GM20431 (cell line): ENCODE data around the gene TCP11L2.

Source experiments
- in situ Hi-C: fragments of 300-500 bp; cut with MseI, MboI; formaldehyde crosslinking; loops from one replicate; pipeline ENCODE4 v1.15.0; 2020; ENCODE audit warnings: low sequenced_read_pairs; ENCODE audit not compliant: unreplicated experiment

The TCP11L2 gene

DNA sequence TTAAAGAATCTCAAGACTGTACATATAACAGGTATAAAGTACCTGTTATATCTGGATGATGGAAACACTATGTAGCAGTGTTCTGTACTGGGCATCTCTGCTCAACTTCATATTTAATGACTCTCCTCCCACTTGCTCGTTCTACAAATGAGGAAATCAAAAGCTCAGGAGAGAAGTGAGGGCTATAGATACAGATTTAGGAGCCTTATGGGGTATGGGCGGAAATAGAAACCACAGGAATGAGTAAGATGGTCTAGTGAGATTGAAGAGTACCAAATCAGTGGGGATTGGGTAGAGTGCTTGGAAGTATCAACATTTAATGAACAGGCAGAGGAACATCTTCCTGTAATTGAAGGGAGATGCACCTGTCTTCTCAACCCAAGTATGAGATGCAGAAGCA is 31.2 kb downstream of the TCP11L2 start:
- in situ Hi-C loops = no loop called here

DNA sequence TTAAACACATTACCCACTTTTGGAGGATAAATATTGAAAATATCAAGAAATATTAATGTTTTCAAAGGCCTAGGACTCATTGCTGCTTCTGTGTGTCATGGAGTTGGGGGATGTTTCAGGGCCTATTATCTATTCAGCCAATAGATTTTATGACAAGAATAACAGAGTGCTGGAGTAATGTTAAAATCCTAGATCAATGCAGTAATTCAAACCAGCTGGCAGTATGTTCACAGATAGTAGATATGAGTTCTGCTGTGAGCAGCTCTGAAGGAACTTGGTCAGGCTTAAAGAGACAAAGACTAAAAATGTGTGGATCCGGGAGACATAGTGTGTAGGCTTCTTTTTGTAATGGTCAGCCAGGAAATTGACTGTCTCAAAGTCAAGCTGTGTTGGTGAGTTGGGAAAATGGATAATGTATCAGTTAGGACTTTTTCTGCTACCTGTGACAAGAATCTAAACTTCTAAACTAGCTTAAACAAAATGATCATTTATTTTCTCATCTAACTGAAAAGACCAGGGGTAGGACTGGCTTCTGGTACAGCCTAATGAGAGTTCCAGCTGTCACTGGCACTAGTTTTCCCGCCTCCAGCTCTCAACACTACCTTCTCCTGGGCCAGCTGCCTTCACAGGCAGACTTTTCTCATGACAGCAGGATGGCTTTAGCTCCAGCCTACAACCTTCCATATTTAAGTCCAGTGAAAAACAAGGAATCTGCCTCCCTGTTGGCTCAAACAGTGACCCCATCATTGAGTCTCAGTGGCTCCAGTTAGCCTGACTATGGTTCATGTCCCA is 38.7 kb downstream of the TCP11L2 start:
- in situ Hi-C loops = no loop called here

DNA sequence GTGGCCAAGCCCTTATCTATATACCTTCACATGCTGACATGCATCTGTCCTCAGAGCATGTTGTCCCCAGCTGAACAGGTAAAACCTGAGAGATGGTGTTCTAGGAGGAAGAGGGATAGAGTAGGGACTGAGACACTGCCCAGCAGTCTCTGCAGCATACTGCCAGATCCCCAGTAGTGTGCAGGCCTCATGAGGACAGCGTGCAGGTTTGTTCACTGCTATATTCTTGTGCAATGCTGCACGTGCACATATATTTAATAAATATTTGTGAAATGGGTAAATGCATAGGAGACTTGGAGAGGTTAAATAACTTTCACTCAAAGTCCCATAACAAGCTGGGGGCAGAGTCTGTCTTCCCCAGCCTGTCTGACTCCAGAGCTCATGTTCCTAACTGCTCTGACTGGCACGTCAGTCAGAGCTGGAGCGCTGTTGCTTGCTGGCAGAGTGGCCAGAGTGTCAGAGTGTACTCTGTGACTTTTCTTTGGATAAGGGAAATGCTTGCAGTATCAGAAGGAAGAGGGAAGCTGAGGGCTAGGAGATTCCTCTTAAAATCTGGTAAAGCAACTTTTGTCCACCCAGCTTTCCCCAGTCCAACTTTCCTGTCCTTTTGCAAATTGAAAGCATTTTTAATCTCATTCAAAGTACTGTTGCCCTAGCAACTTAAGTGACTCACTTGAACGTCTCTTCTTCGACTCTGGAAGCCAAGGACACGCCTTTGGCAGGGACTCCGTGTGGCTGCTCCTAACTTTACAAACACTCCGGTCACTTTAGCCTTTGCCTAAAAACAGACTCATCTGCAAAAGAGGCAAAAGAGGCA is 40.1 kb downstream of the TCP11L2 start:
- in situ Hi-C loops = no loop called here

DNA sequence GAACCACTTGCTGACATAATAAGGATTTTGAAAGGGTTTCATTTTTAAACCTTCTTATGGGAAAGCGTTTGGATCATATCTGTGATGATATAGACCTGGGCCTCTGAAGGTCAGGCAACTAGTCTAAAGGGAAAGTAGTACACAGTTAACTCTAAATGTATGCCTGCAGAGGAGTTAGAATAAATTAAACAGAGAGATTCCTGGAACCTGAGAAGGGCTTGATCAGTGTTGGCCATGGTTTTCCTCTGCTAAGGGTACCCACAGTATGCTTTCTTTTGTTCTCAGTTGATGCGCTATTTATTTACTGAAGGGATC is 40.6 kb downstream of the TCP11L2 start:
- in situ Hi-C loops = no loop called here

DNA sequence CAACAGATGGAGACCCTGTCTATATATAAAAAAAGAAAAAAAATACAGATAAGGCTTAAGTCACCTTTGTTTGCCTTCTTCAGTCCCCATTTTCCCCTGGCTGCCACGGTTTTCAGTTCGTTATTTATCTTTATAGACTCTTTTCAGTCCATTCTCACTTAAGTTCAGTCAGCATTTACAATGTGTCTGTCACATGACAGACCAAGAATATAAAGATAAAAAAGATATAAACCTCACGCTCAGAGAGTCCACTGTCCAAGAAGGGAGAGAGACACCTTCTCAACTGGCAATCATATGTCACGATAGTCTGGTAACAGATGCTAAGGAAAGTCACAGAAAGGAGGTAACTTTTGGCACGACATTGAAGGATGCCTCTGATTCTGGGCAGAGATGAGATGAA is 41.6 kb downstream of the TCP11L2 start:
- in situ Hi-C loops = no loop called here

DNA sequence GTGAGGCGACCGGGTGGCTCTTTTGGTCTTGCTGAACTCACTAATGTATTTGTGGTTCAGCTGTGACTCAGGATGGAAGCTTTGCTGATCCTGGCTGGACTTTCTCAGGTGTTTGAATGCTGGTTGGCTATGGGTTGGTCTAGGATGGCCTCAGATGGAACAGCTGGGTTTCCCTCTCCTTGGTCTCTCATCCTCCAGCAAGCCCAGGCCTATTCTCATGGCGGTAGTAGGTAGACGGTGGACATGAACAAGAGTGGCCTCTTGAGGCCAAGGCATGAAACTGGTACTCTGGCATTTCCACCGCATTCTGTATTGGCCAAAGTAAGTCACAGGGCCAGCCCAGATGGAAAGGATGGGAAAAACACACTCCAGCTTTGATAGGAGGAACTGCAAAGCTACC is 43.2 kb downstream of the TCP11L2 start:
- in situ Hi-C loops = no loop called here

DNA sequence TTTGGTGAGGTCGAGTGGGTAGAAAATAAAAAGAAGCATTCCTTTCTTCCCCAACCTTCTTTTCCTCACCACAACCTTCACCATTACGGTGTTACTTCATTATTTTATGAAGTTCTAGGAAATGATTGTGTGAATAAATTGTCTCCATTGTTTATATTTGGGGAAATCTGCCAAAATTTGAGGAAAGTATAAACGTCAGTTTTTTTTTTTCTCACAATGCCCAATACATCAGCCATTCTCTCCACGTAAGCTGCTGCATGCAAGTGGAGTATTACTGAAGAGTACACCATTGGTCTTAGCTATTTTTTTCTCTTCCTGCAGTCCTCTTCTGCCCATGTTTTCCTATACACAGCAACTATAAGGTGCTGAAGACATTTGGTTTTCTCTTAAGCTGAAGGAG is 45.9 kb downstream of the TCP11L2 start:
- in situ Hi-C loops = no loop called here

DNA sequence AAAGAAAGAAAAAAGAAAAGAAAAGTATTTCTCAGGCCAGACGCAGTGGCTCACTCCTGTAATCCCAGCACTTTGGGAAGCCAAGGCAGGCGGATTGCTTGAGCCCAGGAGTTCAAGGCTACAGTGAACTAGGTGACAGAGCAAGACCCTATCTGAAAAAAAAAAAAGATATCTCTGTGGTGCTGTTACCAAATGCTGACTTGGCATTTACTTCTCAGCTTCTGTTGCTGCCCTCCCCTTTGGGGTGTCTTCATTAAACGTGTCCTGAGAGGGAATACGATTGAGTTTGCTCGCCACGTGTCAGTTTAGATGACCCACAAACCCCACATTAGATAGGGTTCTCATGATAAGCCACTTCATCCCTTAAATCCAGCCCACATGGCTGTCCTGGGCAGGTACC is 50.6 kb downstream of the TCP11L2 start:
- in situ Hi-C loops = no loop called here

DNA sequence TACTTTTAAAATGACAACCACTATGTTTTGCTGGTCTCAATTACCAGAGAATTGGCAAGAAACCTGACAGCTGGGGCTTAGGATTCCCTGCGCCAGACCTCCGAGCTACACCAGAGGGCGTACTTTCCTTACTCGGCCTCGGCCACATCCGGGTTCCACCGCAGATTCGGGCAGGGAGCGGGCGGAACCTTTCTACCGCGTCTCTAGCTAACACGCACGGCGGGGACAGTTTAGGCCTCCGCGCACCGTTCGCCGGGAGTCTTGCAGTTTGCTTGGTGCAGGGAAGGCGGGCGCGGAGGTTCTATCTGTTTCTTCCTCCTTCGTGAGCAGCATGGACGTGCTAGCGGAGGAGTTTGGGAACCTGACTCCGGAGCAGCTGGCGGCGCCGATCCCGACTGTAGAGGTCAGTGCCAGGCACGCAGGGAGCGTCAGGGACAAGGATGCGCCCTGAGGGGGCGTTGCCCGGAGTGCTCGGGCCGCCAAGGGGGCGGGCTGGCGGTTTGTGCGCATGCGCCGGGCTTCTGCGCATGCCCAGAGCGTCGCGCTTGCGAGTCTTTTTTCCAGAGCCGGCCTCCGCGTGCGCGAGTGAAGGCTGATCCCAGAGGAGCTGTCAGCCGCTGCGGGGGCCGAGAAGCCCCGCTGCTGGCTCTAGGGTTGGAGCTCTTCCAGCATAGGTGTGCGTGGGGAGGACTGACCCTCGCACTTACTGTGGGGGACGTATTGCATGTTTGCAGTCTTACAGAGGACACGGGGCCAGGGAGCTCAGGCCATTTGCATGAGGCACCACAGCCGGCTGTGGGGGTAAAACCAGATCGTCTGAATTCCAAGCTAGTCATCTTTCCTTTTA is 55.2 kb downstream of the TCP11L2 start, which contains the start of gene POLR3B:
Gene POLR3B (plus strand): TSS at position 200 of the 847 bp plus-strand sequence. CDS start 132 bp downstream, at position 332.
- in situ Hi-C loops = no loop called here

DNA sequence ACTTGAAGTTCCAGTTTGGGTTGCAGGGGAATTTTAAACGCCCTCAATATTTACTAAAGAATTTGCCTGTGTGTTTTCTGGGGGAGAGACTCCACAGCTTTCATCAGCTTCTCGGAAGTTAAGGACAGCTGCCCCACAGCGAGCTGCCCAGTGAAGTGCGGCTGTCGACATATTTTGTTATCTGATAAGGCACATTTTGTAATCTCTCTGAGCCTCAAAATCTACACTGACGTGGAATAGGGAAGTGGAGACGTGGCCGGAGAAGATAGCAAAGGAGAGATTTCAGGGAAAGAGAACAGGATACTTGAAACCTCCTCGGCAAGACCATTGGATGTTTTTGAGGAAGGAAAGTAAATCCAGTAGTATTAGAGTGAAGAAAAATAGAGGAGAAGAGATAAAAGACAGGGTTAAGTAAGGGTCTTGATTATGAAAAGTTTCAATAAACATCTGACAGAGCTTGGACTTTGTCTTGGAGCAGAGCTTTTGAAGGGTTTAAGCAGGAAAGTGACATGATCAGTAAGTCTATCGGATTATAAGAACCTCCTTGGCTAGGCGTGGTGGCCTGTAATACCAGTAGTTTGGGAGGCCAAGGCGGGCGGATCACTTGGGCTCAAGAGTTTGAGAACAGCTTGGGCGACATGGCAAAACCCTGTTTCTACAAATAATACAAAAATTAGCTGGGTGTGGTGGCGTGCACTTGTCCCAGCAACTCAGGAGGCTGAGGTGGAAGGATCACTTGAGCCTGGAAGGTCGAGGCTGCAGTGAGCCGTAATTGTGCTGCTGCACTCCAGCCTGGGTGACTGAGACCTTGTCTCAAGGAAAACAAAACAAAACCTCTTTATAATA is 56.1 kb downstream of the TCP11L2 start:
- in situ Hi-C loops = no loop called here

DNA sequence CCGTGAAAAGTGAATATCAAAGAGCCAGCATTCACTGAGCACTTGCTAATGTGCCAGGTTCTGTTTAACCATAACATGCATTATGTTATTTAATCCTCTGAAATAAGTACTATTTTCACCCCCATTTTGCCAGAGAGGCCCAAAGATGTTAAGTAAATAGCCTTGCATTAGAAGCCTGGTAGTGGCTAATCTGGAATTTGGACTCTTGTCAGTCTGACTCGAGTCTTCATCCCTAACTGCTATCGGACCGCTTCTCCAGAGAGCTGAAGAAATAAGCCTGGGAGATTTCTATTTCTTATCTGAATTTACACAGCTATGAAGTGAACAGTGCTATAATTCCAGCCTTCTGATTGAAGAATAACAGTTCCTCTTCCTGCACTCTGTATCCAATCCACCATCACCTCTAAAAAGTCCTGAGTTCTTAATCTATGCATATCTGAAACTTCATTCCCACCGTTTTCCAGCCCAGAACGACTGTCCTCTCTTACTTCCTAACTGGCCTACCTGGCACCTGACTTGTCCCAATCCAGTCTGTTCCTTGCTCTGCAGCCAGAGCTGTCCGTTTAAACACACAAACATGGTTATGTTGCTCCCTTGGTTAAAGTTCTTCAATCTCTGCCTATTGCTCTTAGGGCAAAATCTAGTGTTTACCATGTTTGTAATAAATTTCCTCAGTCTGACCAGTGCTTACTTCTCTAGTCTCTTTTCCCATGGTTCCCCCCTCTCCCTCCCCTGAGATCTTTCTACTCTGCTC is 57.3 kb downstream of the TCP11L2 start:
- in situ Hi-C loops = no loop called here

DNA sequence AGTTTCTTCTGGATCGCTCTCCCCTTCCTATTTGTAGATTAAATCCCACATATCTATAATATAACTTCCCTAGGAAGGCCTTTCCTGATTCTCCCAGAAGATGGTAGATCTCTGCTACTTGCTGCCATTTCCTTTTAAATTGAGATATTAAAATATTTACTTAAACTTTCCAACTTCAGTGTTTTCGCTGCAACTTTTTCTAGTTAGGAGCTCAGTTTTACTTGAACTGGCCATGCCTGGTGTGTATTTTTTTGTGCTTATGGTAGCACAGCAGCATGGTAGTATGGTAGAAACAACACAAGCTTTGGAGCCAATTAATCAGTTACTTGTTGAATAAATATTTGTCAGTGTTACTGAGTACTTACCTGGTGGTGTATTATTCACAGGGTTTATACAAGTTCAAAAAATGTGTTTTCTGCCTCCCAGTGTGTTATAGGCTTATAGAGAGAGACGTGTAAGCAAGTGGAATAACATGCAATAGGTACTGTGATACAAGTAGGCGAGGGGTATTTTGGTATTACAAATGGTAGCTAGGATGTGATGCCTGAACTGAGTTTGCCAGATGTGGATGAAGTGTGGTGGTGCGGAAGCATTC is 58.0 kb downstream of the TCP11L2 start:
- in situ Hi-C loops = no loop called here

DNA sequence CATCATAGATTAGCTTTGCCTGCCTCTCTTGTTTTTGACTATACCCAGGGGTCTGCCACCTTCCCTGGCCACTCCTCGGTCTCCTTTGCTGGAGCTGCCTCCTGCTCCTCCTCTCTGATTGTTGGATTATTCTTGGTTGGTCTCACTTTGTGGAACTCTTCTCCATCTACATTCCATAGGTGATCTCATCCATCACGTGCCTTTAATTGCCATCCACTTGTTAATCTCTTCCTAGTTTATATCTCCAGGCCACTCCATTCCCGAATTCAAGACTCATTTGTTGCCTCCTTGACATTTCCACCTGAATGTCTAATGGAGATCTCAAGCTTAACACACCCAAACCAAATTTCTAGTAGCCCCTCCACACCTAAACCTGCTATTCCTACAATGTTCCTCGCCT is 60.4 kb downstream of the TCP11L2 start:
- in situ Hi-C loops = no loop called here

DNA sequence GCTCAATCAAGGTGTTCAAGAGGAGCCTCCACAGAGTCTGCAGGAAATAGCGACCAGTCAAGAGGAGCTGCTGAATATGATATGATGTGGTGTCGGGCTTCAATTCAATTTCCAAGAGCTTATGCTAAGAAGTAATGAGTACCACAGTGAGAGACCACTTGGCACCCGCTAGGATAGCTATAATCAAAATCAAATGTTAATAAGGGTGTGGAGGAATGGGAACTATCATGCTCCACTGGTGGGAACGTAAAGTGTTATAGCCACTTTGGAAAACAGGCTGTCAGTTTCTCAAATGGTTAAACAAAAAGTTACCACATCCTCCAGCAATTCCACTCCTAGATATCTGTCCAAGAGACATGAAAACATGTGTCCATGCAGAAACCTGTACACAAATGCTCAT is 61.7 kb downstream of the TCP11L2 start:
- in situ Hi-C loops = no loop called here

DNA sequence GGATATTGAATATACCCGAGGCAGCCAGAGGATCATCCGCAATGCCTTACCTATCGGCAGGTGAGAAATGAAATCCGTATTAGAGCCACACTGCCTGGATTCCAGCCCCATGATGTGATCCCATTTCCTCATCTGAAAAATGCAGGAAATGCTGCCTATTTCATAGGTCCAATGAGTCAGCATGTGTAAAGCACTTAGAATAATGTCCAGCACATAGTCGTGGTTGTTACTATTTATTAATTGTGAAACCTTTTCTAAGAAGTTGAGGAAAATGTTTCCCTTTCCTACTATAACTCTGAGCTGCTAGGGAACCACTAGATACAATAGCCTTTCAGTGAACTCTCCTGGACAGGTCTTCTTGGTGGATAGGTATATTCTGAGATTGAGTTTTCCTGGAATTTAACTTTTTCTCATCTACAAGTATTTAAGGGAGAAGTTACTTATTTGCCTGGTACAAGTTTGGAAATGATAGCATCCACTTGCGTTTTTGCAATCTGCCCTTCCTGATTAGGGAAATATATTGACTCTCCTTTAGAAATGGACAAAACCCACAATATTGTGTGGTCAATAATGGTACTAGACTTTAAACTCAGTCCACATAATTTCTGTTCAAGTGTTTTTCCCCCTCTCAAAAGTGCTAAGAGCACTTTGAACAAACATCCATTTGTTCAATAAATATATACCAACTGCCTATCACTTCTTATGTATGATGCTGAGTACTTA is 67.3 kb downstream of the TCP11L2 start:
- in situ Hi-C loops = no loop called here

DNA sequence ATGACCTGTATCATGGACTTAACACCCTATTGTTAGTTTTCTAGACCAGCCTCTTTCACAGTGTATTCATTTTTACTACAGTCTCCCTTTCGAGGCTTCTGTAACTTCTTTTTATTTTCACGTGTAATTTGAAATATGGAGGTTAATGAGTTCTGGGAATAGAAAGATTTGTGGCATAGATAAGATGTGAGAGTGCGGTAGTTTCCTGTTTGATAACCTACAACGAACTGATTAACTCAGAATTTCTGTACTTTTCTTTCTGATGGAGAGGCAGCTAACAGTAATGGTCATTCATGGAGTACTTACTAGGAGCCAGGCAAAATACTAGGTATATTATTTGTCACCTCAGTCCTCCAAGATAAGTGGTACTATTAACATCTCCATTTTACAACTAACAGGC is 76.3 kb downstream of the TCP11L2 start:
- in situ Hi-C loops = loop anchor here (25.0 kb wide), 1 partner anchor 734 kb away; no protein-coding TSS in a partner anchor

DNA sequence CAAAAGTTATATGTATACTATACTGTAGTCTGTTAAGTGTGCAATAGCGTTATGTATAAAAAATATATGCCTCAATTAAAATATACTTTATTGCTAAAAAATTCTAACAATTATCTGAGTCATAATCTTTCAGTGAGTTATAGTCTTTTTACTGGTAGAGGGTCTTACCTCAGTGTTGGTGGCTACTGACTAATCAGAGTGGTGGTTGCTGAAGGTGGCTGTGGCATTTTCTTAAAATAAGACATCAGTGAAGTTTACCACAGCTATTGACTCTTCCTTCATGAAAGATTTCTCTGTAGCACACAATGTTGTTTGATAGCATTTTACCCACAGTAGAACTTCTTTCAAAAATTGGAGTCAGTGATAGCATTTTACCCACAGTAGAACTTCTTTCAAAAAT is 78.4 kb downstream of the TCP11L2 start:
- in situ Hi-C loops = loop anchor here (10.0 to 25.0 kb wide), 2 partner anchors 534 to 731 kb away; no protein-coding TSS in a partner anchor

DNA sequence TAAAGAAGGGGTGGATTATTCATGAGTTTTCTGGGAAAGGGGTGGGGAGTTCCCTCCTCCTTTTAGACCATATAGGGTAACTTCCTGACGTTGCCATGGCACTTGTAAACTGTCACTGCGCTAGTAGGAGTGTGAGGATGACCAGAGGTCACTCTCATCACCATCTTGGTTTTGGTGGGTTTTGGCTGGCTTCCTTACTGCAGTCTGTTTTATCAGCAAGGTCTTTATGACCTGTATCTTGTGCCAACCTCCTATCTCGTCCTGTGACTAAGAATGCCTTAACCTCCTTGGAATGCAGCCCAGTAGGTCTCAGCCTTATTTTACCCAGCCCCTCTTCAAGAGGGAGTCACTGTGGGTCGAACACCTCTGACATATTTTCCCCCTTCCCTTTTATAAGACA is 79.3 kb downstream of the TCP11L2 start:
- in situ Hi-C loops = loop anchor here (10.0 to 25.0 kb wide), 2 partner anchors 533 to 730 kb away; no protein-coding TSS in a partner anchor
